Panc1 (cell line): ENCODE results near the gene PPP1R14B.

Experiments
- POLR2AphosphoS5 ChIP-seq: IDR thresholded peaks from 2 replicates; pipeline ENCODE4 v1.6.1; 2012; ENCODE audit warnings: mild to moderate bottlenecking, low read depth, low read length, moderate library complexity
- TF ChIP-seq, protein P1 (sequence below): fragments of 450-650 bp; IDR thresholded peaks from 2 replicates; pipeline ENCODE4 v1.5.1; 2017; ENCODE audit warnings: mild to moderate bottlenecking

DNA sequence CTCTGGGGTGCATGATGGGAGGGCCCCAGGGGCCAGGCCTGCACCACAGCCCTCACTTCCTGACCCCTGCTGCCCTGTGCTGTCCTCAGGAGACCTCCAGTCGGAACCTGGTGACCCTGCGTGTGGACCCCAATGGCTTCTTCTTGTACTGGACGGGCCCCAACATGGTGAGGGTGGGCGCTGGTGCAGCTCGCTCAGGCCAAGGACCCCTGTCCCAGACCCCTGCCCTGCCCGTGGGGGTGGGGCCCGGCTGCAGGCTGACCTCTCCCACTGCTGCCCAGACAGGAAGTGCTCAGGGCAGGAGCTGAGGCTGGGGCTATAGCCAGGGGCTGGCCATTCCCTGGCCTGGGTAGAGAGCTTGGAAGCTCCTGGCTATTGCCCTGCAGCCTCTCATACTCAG, 7.6 kb upstream of the PPP1R14B start:
- TF ChIP-seq POLR2AphosphoS5, result no peak
- TF ChIP-seq, protein P1, sequence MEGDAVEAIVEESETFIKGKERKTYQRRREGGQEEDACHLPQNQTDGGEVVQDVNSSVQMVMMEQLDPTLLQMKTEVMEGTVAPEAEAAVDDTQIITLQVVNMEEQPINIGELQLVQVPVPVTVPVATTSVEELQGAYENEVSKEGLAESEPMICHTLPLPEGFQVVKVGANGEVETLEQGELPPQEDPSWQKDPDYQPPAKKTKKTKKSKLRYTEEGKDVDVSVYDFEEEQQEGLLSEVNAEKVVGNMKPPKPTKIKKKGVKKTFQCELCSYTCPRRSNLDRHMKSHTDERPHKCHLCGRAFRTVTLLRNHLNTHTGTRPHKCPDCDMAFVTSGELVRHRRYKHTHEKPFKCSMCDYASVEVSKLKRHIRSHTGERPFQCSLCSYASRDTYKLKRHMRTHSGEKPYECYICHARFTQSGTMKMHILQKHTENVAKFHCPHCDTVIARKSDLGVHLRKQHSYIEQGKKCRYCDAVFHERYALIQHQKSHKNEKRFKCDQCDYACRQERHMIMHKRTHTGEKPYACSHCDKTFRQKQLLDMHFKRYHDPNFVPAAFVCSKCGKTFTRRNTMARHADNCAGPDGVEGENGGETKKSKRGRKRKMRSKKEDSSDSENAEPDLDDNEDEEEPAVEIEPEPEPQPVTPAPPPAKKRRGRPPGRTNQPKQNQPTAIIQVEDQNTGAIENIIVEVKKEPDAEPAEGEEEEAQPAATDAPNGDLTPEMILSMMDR, result no peak
